Stimulated activated effector memory CD8-positive, alpha-beta T cell treated with anti-CD3 and anti-CD28 coated beads, Interleukin-12 subunit alpha, Interleukin-12 subunit beta, amount 100 ng/mL, for 72 hours (primary cell): ENCODE results near the gene SAXO1.
"Not testable (repeated sequence)": the region's sequence is repeated elsewhere in the genome, so short reads cannot be mapped to it uniquely, and the experiment has no call there.

Experiments
- ATAC-seq: fragments of 150-1000 bp; cut with Tn5 transposase; 2 replicates; pipeline ENCODE4 v1.10.0; 2021
- DNase-seq, 2 donors: peaks; one replicate each; pipeline ENCODE4 v3.0.0; 2021 to 2022; ENCODE audit warnings: low spot score in 2 of 2
- H3K27ac Mint-ChIP-seq: one replicate; pipeline ENCODE4 v1.8.0; 2022; ENCODE audit warnings: mild to moderate bottlenecking, mixed read lengths
- H3K36me3 Mint-ChIP-seq: one replicate; pipeline ENCODE4 v1.8.0; 2022; ENCODE audit warnings: mild to moderate bottlenecking, mixed read lengths
- H3K4me1 Mint-ChIP-seq: one replicate; pipeline ENCODE4 v1.8.0; 2022; ENCODE audit warnings: mixed read lengths
- H3K4me3 Mint-ChIP-seq: one replicate; pipeline ENCODE4 v1.8.0; 2022; ENCODE audit warnings: mild to moderate bottlenecking, mixed read lengths
- H3K9me3 Mint-ChIP-seq: one replicate; pipeline ENCODE4 v1.8.0; 2022; ENCODE audit warnings: mixed read lengths

The SAXO1 gene

GRCh38 chr9:18947892-18948339 is 85.1 kb downstream of the SAXO1 start:
- H3K4me3 Mint-ChIP-seq, result no peak overlapping the region
- no peaks in the 10 kb centered on the region for H3K9me3 Mint-ChIP-seq
- ATAC-seq, result peak; percentile 31
- no peaks in the 10 kb centered on the region for H3K36me3 Mint-ChIP-seq
- no peak overlapping the region for H3K27ac Mint-ChIP-seq
- H3K4me1 Mint-ChIP-seq, result no peaks in the 10 kb centered on the region
- no peak for DNase-seq

- DNase-seq (no peak), ATAC-seq (no peak)
- H3K36me3 Mint-ChIP-seq, result no peaks in the 10 kb centered on the region
- H3K4me1 Mint-ChIP-seq, result no peaks in the 10 kb centered on the region
- H3K4me3 Mint-ChIP-seq, result no peak overlapping the region
- no peak overlapping the region for H3K27ac Mint-ChIP-seq
- H3K9me3 Mint-ChIP-seq, result no peaks in the 10 kb centered on the region
These were observed 90.2 kb downstream of the SAXO1 start for GRCh38 chr9:18942801-18943200.

GRCh38 chr9:18941060-18941740 is 91.8 kb downstream of the SAXO1 start:
- ATAC-seq (no peak), DNase-seq (no peak)
- Mint-ChIP-seq H3K9me3 (no peaks in the 10 kb centered on the region), H3K4me1 (no peaks in the 10 kb centered on the region), H3K4me3 (no peak overlapping the region), H3K36me3 (no peaks in the 10 kb centered on the region), H3K27ac (no peak overlapping the region)

- Mint-ChIP-seq H3K36me3 (no peaks in the 10 kb centered on the region), H3K9me3 (no peaks in the 10 kb centered on the region), H3K27ac (no peak overlapping the region), H3K4me3 (no peak overlapping the region), H3K4me1 (no peaks in the 10 kb centered on the region)
- DNase-seq (no peak), ATAC-seq (no peak)
These were observed 93.1 kb downstream of the SAXO1 start for GRCh38 chr9:18939943-18940342.

GRCh38 chr9:18936094-18936871 is 96.7 kb downstream of the SAXO1 start:
- ATAC-seq (no peak), DNase-seq (no peak)
- H3K4me3 Mint-ChIP-seq, result no peak overlapping the region
- no peaks in the 10 kb centered on the region for H3K4me1 Mint-ChIP-seq
- no peaks in the 10 kb centered on the region for H3K36me3 Mint-ChIP-seq
- H3K27ac Mint-ChIP-seq, result no peak overlapping the region
- H3K9me3 Mint-ChIP-seq, result peaks cover 6% of the 10 kb centered on the region

- H3K27ac Mint-ChIP-seq, result no peak overlapping the region
- no peaks in the 10 kb centered on the region for H3K4me1 Mint-ChIP-seq
- ATAC-seq (no peak), DNase-seq (no peak)
- H3K36me3 Mint-ChIP-seq, result no peaks in the 10 kb centered on the region
- H3K4me3 Mint-ChIP-seq, result no peak overlapping the region
- H3K9me3 Mint-ChIP-seq, result peaks cover 6% of the 10 kb centered on the region
These were observed 97.5 kb downstream of the SAXO1 start for GRCh38 chr9:18935541-18935940.

GRCh38 chr9:18930611-18931010 is 102.4 kb downstream of the SAXO1 start:
- not testable (repeated sequence) for H3K9me3 Mint-ChIP-seq, ATAC-seq, H3K4me1 Mint-ChIP-seq, H3K27ac Mint-ChIP-seq, DNase-seq, H3K36me3 Mint-ChIP-seq, H3K4me3 Mint-ChIP-seq

- ATAC-seq (no peak), DNase-seq (no peak)
- no peaks in the 10 kb centered on the region for H3K36me3 Mint-ChIP-seq
- H3K9me3 Mint-ChIP-seq, result no peaks in the 10 kb centered on the region
- H3K27ac Mint-ChIP-seq, result no peak overlapping the region
- no peaks in the 10 kb centered on the region for H3K4me1 Mint-ChIP-seq
- H3K4me3 Mint-ChIP-seq, result no peak overlapping the region
These were observed 104.3 kb downstream of the SAXO1 start for GRCh38 chr9:18928711-18929110.

GRCh38 chr9:18926513-18926912 is 106.5 kb downstream of the SAXO1 start:
- no peaks in the 10 kb centered on the region for H3K36me3 Mint-ChIP-seq

GRCh38 chr9:18925880-18926279 is 107.1 kb downstream of the SAXO1 start:
- Mint-ChIP-seq H3K27ac (no peak overlapping the region), H3K36me3 (no peaks in the 10 kb centered on the region), H3K4me3 (no peak overlapping the region), H3K9me3 (no peaks in the 10 kb centered on the region), H3K4me1 (no peaks in the 10 kb centered on the region)
- ATAC-seq (no peak), DNase-seq (no peak)

More at GRCh38 chr9:18926513-18926912, 106.5 kb downstream of the SAXO1 start:
- no peak for ATAC-seq
- Mint-ChIP-seq H3K27ac (no peak overlapping the region), H3K9me3 (no peaks in the 10 kb centered on the region), H3K4me1 (no peaks in the 10 kb centered on the region), H3K4me3 (no peak overlapping the region)
- DNase-seq, result no peak

- no peak overlapping the region for H3K4me3 Mint-ChIP-seq
- DNase-seq, result no peak
- H3K9me3 Mint-ChIP-seq, result no peaks in the 10 kb centered on the region
- H3K27ac Mint-ChIP-seq, result no peak overlapping the region
- H3K4me1 Mint-ChIP-seq, result no peaks in the 10 kb centered on the region
- no peaks in the 10 kb centered on the region for H3K36me3 Mint-ChIP-seq
- ATAC-seq, result no peak
These were observed 109.2 kb downstream of the SAXO1 start for GRCh38 chr9:18923671-18924430.

- DNase-seq (no peak), ATAC-seq (peak; percentile 27)
- H3K4me3 Mint-ChIP-seq, result no peak overlapping the region
- H3K27ac Mint-ChIP-seq, result no peak overlapping the region
- H3K4me1 Mint-ChIP-seq, result no peaks in the 10 kb centered on the region
- no peaks in the 10 kb centered on the region for H3K9me3 Mint-ChIP-seq
- H3K36me3 Mint-ChIP-seq, result no peaks in the 10 kb centered on the region
These were observed 109.8 kb downstream of the SAXO1 start for GRCh38 chr9:18923167-18923566.

- no peak for ATAC-seq
- H3K27ac Mint-ChIP-seq, result no peak overlapping the region
- DNase-seq, result no peak
- H3K4me3 Mint-ChIP-seq, result no peak overlapping the region
- no peaks in the 10 kb centered on the region for H3K36me3 Mint-ChIP-seq
- no peaks in the 10 kb centered on the region for H3K4me1 Mint-ChIP-seq
- H3K9me3 Mint-ChIP-seq, result no peaks in the 10 kb centered on the region
These were observed 110.7 kb downstream of the SAXO1 start for GRCh38 chr9:18922161-18922885.

- Mint-ChIP-seq H3K27ac (no peak overlapping the region), H3K36me3 (no peaks in the 10 kb centered on the region), H3K4me1 (no peaks in the 10 kb centered on the region), H3K4me3 (no peak overlapping the region), H3K9me3 (no peaks in the 10 kb centered on the region)
- ATAC-seq (no peak), DNase-seq (no peak)
These were observed 111.5 kb downstream of the SAXO1 start for GRCh38 chr9:18921366-18922075.
